SJCRH30 (cell line): ENCODE measurements around the gene FIBP. TPM values are rescaled to one million over a fixed set of nuclear protein-coding genes. Genes with fewer than 3 reads are reported as not detected.

Source experiments
- DNase-seq, 2 experiments: peaks; one replicate each; pipeline ENCODE4 v3.0.0-alpha.2; 2015 to 2020
- H3K27ac ChIP-seq: fragments of 250-450 bp; sonication (Bioruptor Pico); 2 replicates; pipeline ENCODE4 v1.5.1; 2020; ENCODE audit warnings: mild to moderate bottlenecking, moderate library complexity
- H3K27me3 ChIP-seq: fragments of 250-450 bp; sonication (Bioruptor Pico); 2 replicates; pipeline ENCODE4 v1.5.1; 2020; ENCODE audit warnings: mild to moderate bottlenecking, moderate library complexity
- H3K36me3 ChIP-seq: fragments of 250-450 bp; sonication (Bioruptor Pico); 2 replicates; pipeline ENCODE4 v1.5.1; 2020; ENCODE audit warnings: mild to moderate bottlenecking, moderate library complexity
- H3K4me1 ChIP-seq: fragments of 250-450 bp; sonication (Bioruptor Pico); 2 replicates; pipeline ENCODE4 v1.5.1; 2020; ENCODE audit warnings: mild to moderate bottlenecking, moderate library complexity
- H3K4me3 ChIP-seq: fragments of 250-450 bp; sonication (Bioruptor Pico); 2 replicates; pipeline ENCODE4 v1.5.1; 2020; ENCODE audit warnings: mild to moderate bottlenecking, moderate library complexity
- H3K9me3 ChIP-seq: fragments of 250-450 bp; sonication (Bioruptor Pico); replicated peaks from 2 replicates; pipeline ENCODE4 v1.5.1; 2020; ENCODE audit warnings: mild to moderate bottlenecking, moderate library complexity
- total RNA-seq: library from RNA; depleted of rRNA; stranded (reverse); fragments of >200 nt; shearing (Covaris generic); gene quantifications from 2 replicates; pipeline ENCODE4 v1.2.3, GENCODE V29; 2014

The FIBP gene
- total RNA-seq, 1 experiment from 2014 or later: 64.3 TPM

DNA sequence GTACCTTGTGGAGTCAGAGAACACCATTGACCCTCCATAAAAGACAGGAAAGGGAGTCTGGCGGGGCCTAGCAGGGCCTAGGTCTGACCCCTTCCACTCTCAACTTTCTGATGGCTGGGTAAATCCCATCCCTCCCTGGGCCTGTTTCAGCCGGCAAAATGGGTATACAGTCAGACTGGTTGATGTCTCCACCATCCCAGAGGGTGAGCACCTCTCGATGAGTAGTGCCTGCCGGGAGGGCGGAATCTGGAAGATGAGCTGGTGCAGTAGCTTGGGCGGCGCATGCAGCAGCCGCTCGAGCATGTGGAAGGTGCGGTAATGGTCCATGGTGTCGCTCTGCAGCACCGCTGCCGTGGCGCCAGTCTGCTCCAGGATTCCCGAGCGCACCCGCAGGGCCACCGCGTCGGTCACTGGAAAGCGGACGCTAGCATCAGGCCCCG, 528 bp downstream of the FIBP start:
- no peak for DNase-seq
- Histone ChIP-seq H3K4me3 (peak overlapping the region; percentile 72), H3K36me3 (peaks cover 17% of the 10 kb centered on the region), H3K9me3 (no peaks in the 10 kb centered on the region), H3K4me1 (peaks cover 9% of the 10 kb centered on the region; the same call in 1 of the 2 replicates), H3K27ac (peak overlapping the region; percentile 24; the same call in 1 of the 2 replicates), H3K27me3 (no peaks in the 10 kb centered on the region)

DNA sequence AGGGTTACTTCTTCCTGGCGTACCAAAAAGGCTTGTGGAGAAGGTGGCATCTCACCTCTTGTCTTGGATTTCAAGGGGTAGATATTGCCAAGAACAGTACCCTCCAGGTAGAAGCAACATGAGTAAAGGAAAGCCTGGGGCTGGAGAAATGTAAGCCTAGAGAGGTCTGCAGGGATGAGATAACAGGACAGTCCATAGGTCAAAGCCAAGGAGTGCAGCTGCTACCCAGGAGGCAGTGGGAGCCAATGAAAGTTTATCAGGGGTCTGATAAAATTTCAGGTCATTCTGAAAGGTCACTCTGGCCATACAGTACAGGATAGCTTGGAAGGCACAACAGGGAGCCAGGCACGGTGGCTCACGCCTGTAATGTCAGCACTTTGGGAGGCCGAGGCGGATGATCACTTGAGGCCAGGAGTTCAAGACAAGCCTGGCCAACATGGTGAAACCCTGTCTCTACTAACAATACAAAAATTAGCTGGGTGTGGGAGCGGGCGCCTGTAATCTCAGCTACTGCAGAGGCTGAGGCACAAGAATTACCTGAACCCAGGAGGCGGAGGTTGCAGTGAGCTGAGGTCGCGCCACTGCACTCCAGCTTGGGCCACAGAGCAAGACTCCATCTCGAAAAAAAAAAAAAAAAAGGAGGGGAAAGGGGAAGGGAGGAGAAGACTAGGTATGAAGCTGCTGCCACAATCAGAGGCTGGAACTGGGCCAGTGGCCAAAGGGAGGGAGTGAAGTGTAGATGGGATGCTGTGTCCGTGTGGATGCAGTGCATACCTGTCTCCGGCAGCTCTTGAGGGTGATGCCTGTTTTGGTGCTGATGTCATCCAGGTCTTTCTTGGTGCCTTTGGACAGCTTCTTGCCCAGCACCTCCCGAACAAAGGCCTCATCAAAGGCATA, 1.2 kb downstream of the FIBP start:
- Histone ChIP-seq H3K27me3 (no peaks in the 10 kb centered on the region), H3K4me1 (peaks cover 9% of the 10 kb centered on the region; the same call in 1 of the 2 replicates), H3K4me3 (peak overlapping the region; percentile 72), H3K9me3 (no peaks in the 10 kb centered on the region), H3K27ac (no peak overlapping the region), H3K36me3 (peaks cover 17% of the 10 kb centered on the region)
- no peak for DNase-seq

DNA sequence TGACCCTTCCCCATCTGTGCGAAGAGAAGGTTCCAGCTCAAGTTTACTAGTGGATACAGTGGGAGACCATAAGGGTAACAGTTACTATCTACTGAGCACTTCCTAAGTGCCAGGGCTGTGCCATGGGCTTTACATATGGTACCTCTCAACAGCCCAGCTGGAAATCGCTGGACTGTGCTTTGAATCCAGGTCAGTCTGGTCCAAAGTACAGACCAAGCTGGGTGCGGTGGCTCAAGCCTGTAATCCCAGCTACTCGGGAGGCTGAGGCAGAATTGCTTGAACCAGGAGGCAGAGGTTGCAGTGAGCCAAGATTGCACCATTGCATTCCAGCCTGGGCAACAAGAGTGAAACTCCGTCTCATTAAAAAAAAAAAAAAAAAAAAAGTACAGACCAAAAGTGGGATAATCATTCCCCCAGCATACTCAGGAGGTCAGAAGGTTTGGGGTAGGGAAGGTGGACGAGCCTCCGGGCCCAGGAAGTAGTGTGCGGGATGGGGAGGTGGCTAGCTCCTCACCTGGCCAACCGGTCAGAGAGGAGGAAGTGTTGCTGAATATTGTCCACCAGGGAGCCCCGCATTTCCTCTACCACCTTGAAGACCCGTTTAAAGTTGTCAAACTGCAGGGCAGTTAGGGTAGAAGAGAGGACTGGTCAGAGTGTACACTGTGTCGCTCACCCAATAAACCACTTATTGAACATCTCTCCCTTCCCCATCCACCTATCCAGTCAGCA, 2.3 kb downstream of the FIBP start:
- Histone ChIP-seq H3K36me3 (peaks cover 17% of the 10 kb centered on the region), H3K4me1 (peaks cover 5% of the 10 kb centered on the region; the same call in 1 of the 2 replicates), H3K27ac (no peak overlapping the region), H3K9me3 (no peaks in the 10 kb centered on the region), H3K4me3 (no peak overlapping the region), H3K27me3 (no peaks in the 10 kb centered on the region)
- no peak for DNase-seq

DNA sequence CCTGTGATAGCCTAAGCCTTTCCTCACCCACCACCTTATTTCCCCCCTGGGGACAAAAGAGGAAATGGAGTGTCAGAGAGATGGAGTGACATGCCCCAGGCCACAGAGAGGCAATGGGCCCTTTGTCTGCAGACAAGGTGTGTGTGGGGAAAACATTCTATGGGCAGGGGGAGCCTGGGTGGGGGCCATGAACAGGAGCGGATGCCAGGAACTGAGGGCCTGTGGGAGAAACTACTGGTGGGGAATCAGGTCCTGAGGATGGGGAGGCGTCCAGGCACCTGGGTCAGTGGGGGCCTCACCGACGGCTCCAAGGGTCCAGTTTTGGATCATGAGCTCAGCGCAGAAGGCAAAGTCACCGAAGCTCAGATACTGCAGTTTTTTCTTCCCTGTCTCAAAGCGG, 3.0 kb downstream of the FIBP start:
- Histone ChIP-seq H3K27ac (no peak overlapping the region), H3K9me3 (no peaks in the 10 kb centered on the region), H3K27me3 (no peaks in the 10 kb centered on the region), H3K36me3 (peaks cover 17% of the 10 kb centered on the region), H3K4me1 (peaks cover 5% of the 10 kb centered on the region; the same call in 1 of the 2 replicates), H3K4me3 (no peak overlapping the region)
- DNase-seq: no peak

DNA sequence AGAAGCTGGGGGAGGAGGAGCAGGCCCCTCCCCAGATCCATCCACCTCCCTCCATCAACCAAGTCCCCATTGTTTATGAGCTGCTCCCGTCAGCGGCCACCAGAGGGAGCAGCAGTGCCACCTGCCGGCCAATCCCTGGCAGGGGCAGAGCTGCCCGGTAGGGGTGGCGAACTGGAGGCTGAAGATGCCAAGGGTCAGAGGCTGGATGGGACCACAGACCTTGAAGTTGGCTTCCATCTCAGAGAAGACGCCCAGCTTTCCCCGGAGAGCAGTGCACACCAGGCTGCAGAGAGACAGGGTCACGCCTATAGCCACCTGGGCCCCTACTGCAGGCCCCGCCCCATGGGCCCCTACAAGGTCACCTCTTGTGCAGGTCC, 3.6 kb downstream of the FIBP start:
- H3K4me1 ChIP-seq: peaks cover 3% of the 10 kb centered on the region; the same call in 1 of the 2 replicates
- H3K27me3 ChIP-seq: no peaks in the 10 kb centered on the region
- peaks cover 17% of the 10 kb centered on the region for H3K36me3 ChIP-seq
- no peak overlapping the region for H3K4me3 ChIP-seq
- no peaks in the 10 kb centered on the region for H3K9me3 ChIP-seq
- H3K27ac ChIP-seq: no peak overlapping the region
- DNase-seq: peak; percentile 73 to 83

DNA sequence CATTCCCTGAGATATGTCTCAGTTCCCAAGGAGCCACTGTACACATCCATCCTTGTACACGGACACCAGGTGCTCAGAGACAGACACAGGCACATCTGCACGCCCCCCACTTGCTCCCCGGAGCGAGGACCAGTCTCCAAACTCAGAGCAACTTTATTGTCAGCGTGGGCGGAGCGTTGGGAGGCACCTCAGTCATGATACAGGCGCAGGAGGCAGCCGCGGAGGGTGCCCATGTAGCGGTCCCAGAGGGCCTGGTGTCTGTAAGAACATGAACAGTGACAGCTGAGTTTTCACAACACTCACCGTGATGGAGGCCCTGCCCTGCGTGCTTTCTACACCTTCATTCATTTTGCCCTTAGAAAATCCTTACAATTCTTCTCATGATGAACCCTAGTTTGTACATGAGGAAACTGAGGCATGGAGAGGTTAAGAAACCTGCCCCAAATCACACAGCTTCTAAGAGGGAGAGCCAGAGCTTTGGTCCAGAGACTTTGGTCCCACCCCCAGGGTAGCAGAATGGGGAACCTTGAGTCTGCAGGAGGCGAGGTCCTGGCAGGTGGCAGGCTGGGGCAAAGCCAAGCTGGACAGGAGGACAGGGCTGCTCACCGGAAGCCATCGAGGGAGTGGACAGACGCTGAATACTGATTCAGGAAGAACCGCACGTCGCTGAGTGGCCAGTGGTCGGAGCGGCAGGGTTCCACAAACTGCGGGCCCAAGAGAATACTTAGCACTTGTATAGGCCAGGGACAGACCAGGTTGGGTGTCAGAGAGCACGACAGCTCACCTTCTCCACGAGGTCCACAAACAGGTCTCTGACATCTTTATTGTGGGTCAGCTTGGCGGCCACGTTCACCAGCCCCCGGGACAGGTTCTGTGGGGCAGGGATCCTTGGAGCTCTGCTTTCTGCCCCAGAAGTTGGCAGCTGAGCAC, 4.2 kb downstream of the FIBP start:
- H3K9me3 ChIP-seq: no peaks in the 10 kb centered on the region
- H3K36me3 ChIP-seq: peaks cover 17% of the 10 kb centered on the region
- H3K4me1 ChIP-seq: no peaks in the 10 kb centered on the region
- no peak overlapping the region for H3K4me3 ChIP-seq
- no peak for DNase-seq
- H3K27ac ChIP-seq: no peak overlapping the region
- H3K27me3 ChIP-seq: no peaks in the 10 kb centered on the region

DNA sequence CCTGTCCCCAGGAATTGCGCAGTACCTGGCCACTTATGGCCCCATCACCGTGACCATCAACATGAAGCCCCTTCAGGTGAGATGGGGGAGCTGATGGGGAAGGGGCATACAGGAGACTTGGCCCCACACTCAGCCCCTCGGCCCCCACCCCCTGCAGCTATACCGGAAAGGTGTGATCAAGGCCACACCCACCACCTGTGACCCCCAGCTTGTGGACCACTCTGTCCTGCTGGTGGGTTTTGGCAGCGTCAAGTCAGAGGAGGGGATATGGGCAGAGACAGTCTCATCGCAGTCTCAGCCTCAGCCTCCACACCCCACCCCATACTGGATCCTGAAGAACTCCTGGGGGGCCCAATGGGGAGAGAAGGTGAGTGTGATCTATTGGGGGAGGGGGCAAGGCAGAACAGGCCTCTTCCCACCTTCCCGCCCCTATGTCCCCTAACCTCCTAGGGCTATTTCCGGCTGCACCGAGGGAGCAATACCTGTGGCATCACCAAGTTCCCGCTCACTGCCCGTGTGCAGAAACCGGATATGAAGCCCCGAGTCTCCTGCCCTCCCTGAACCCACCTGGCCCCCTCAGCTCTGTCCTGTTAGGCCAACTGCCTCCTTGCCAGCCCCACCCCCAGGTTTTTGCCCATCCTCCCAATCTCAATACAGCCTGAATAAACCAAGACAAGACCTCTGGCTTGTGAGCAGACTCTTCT, 5.1 kb downstream of the FIBP start:
- Histone ChIP-seq H3K4me1 (no peaks in the 10 kb centered on the region), H3K4me3 (no peak overlapping the region), H3K27me3 (no peaks in the 10 kb centered on the region), H3K27ac (no peak overlapping the region), H3K9me3 (no peaks in the 10 kb centered on the region), H3K36me3 (peaks cover 17% of the 10 kb centered on the region)
- no peak for DNase-seq

DNA sequence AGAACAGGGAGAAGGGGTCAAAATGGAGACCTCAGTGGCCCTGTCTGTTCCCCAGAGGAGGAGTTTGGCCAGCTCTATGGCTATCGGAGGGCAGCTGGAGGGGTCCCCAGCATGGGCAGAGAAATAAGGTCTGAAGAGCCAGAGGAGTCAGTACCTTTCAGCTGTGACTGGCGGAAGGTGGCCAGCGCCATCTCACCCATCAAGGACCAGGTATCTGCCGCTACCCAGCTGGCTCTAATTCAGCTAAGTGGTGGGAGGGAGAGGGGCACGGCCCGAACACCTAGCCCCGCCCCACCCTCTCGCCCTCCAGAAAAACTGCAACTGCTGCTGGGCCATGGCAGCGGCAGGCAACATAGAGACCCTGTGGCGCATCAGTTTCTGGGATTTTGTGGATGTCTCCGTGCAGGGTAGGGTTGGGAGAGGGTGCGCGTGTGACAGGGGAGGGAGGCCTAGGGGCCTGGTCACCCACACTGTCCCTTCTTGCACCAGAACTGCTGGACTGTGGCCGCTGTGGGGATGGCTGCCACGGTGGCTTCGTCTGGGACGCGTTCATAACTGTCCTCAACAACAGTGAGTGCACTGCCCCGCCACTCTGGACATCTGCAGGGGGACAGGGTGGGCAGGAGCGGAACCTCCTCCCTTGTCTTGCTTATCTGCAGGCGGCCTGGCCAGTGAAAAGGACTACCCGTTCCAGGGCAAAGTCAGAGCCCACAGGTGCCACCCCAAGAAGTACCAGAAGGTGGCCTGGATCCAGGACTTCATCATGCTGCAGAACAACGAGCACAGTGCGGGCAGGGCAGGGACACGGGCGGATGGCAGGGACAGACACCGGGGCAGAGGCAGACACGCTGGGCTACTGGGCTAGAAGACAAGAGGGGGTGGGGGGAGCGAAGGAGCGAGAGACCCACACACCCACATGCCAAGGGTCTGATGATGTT, 5.9 kb downstream of the FIBP start:
- Histone ChIP-seq H3K27me3 (no peaks in the 10 kb centered on the region), H3K4me3 (no peak overlapping the region), H3K9me3 (no peaks in the 10 kb centered on the region), H3K4me1 (no peaks in the 10 kb centered on the region), H3K36me3 (peaks cover 17% of the 10 kb centered on the region), H3K27ac (no peak overlapping the region)
- DNase-seq: no peak

DNA sequence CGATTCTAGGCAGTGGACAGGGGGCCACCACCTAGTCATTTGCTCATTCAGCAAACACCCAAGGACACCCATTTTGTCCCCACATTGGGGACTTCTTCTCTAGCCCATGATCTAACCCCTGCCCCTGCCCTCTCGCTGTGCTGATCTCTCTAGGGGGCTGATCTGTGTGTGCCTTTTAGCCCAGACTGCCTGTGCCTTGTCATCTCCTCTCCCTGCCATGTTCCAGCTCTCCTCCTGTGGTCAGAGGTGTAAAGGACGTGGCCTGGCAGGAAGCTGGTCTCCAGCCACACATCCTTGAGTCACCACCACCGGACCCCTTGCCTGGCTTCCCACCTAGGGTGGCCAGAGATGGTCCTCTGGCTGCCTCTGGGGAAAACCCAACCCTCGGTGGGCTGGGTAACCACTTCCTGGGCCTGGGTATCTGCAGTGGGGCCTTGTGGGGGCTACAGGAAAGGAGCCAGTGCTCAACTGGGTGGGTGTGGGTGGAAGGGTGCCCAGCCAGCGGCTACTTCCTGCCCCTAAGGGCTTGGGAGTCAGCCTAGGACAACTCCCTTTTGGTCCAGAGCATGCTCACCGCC, 7.3 kb downstream of the FIBP start:
- no peaks in the 10 kb centered on the region for H3K4me1 ChIP-seq
- H3K27ac ChIP-seq: no peak overlapping the region
- H3K36me3 ChIP-seq: peaks cover 17% of the 10 kb centered on the region
- H3K4me3 ChIP-seq: no peak overlapping the region
- DNase-seq: no peak
- no peaks in the 10 kb centered on the region for H3K27me3 ChIP-seq
- H3K9me3 ChIP-seq: no peaks in the 10 kb centered on the region

DNA sequence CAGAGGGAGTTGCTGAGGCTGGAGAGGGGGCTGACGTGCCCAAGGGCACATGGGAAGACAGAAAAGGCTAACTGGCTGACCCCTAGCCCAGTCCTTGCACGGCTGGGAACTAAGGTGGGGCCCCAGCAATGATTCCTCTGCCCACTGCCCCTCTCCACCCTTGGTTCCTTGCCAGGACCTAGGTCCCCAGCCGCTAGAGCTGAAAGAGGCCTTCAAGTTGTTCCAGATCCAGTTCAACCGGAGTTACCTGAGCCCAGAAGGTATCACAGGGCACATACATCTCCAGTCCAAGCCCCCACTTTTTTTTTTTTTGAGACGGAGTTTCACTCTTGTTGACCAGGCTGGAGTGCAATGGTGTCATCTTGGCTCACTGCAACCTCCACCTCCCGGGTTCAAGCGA, 8.2 kb downstream of the FIBP start:
- Histone ChIP-seq H3K9me3 (no peaks in the 10 kb centered on the region), H3K27ac (no peak overlapping the region), H3K36me3 (peaks cover 15% of the 10 kb centered on the region), H3K4me1 (no peaks in the 10 kb centered on the region), H3K4me3 (no peak overlapping the region), H3K27me3 (no peaks in the 10 kb centered on the region)
- no peak for DNase-seq

DNA sequence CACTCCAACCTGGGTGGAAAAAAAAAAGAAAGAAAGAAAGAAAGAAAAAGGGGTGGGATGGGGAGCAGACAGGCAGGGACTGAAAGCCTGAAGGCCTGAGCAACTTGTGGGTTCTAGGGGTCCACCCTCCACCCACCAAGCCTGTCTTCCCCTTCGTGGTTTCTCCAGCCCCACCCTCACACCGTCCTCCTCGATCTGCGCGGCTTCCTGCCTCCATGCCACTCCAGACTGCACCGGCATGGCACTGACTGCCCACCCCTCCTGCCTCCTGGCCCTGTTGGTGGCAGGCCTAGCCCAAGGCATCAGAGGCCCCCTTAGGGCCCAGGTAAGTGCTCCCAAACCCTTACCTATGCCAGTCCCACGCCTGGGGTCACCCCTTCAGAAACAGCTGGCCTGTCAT, 8.7 kb downstream of the FIBP start, which contains the start of gene CTSW:
CTSW (plus strand) TSS at position 221 of the 400 bp plus-strand sequence; CDS start at position 239, 18 bp downstream.
- H3K27ac ChIP-seq: no peak within 1 kb of the TSS

DNA sequence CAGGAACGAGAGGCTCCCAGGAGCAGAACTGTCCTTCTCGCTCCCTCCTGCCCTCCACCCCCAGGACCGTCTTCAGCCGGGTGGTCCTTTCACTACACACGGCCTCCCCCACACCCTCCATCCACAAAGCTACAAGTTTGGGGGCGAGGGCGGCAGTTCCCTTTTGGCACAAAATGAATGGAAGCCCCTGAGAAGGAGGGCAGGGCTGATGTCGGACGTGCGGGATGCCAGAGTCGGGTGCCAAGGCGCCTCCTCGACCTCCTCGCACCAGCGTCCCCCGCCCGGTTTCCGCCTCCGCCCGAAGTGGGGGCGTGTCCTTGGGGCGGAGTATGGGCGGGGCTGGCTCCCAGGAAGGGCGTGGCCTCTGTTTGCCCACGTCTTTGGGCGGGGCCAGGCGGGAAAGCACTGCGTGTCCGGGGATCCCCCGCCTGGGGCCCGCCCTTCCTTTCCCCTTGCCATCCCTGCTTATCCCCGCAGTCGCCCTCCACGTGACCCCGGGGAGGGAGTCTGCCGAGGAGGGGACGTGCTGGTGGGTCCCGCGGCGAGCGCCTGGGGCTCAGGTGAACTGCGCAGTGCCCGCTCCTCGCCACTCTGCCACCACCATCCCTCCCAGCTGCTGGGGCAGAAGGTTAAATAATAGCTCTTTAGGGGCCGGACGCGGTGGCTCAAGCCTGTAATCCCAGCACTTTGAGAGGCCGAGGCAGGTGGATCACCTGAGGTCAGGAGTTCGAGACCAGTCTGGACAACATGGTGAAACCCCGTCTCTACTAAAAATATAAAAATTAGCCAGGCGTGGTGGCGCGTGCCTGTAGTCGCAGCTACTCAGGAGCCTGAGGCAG, 14.7 kb downstream of the FIBP start:
- H3K9me3 ChIP-seq: no peaks in the 10 kb centered on the region
- H3K36me3 ChIP-seq: no peaks in the 10 kb centered on the region
- no peaks in the 10 kb centered on the region for H3K27me3 ChIP-seq
- H3K27ac ChIP-seq: no peak overlapping the region
- H3K4me3 ChIP-seq: peak overlapping the region; percentile 58
- H3K4me1 ChIP-seq: peaks cover 5% of the 10 kb centered on the region; the same call in 1 of the 2 replicates
- peak; percentile 93 to 95 for DNase-seq

More for the DNA sequence above, 8.7 kb downstream of the FIBP start, which contains the start of gene CTSW:
- Histone ChIP-seq H3K9me3 (no peaks in the 10 kb centered on the region), H3K4me3 (no peak within 1 kb of the TSS), H3K36me3 (peaks cover 13% of the 10 kb centered on the region), H3K27me3 (no peaks in the 10 kb centered on the region), H3K4me1 (no peaks in the 10 kb centered on the region)
- DNase-seq: no peak
